Middle frontal gyrus (tissue), 1 donor: ENCODE data around the gene L2HGDH.
"Not testable (repeated sequence)": the region's sequence is repeated elsewhere in the genome, so short reads cannot be mapped to it uniquely, and the experiment has no call there.

Experiments used
- DNase-seq: peaks from one replicate; pipeline ENCODE4 v3.0.0-alpha.2; 2015; ENCODE audit warnings: low spot score; ENCODE audit errors: extremely low spot score

L2HGDH gene

GRCh38 chr14:50311972-50312733 is at the start of gene L2HGDH, which contains the start of gene DMAC2L:
Gene L2HGDH, minus strand, starts transcription at chr14:50312229. Its CDS starts 79 bp downstream, at chr14:50312150.
Gene DMAC2L, plus strand, starts transcription at chr14:50312324. Its CDS starts 9,164 bp downstream, at chr14:50321488.
- peak; percentile 94 for DNase-seq

GRCh38 chr14:50360851-50361250 is 48.8 kb upstream of the L2HGDH start:
- no peak for DNase-seq

GRCh38 chr14:50360093-50360492 is 48.1 kb upstream of the L2HGDH start:
- no peak for DNase-seq

- no peak for DNase-seq
Observed at GRCh38 chr14:50359631-50360030, 47.6 kb upstream of the L2HGDH start.

- DNase-seq: no peak
Observed at GRCh38 chr14:50357753-50358395, 45.8 kb upstream of the L2HGDH start.

- no peak for DNase-seq
Observed at GRCh38 chr14:50357124-50357523, 45.1 kb upstream of the L2HGDH start.

GRCh38 chr14:50356283-50356682 is 44.3 kb upstream of the L2HGDH start:
- not testable (repeated sequence) for DNase-seq

GRCh38 chr14:50355692-50356091 is 43.7 kb upstream of the L2HGDH start:
- DNase-seq: no peak

- DNase-seq: no peak
Observed at GRCh38 chr14:50354527-50354926, 42.5 kb upstream of the L2HGDH start.

- no peak for DNase-seq
Observed at GRCh38 chr14:50353126-50353525, 41.1 kb upstream of the L2HGDH start.

GRCh38 chr14:50352584-50352983 is 40.6 kb upstream of the L2HGDH start:
- no peak for DNase-seq

GRCh38 chr14:50350975-50351374 is 38.9 kb upstream of the L2HGDH start:
- no peak for DNase-seq

- no peak for DNase-seq
Observed at GRCh38 chr14:50348933-50349332, 36.9 kb upstream of the L2HGDH start.

GRCh38 chr14:50347521-50347920 is 35.5 kb upstream of the L2HGDH start:
- no peak for DNase-seq

GRCh38 chr14:50345846-50346422 is 33.9 kb upstream of the L2HGDH start:
- DNase-seq: no peak

GRCh38 chr14:50344876-50345563 is 33.0 kb upstream of the L2HGDH start:
- no peak for DNase-seq

- DNase-seq: no peak
Observed at GRCh38 chr14:50344116-50344775, 32.2 kb upstream of the L2HGDH start.

- no peak for DNase-seq
Observed at GRCh38 chr14:50343434-50343833, 31.4 kb upstream of the L2HGDH start.

GRCh38 chr14:50342221-50343078 is 30.4 kb upstream of the L2HGDH start:
- DNase-seq: peak; percentile 48

GRCh38 chr14:50340963-50341362 is 28.9 kb upstream of the L2HGDH start:
- no peak for DNase-seq
